PC-3 (cell line): ENCODE results near the gene FLYWCH1. TPM values are rescaled to one million over a fixed set of nuclear protein-coding genes. Genes with fewer than 3 reads are reported as not detected.

Source experiments
- ATAC-seq: fragments of 200-7000 bp; cut with Tn5 transposase; 2 replicates; pipeline ENCODE4 v1.9.1; 2020; ENCODE audit warnings: mild to moderate bottlenecking, moderate library complexity
- BruUV-seq: library from RNA; stranded (reverse); fragments of 400-500 nt; replicated peaks from 2 replicates; lab custom pipeline; 2021; lab: Mats Ljungman, UMichigan
- CTCF ChIA-PET: fragments of 300-600 bp; sonication (Branson Sonifier 250); formaldehyde crosslinking; loops from one replicate; lab custom pipeline; 2022; ENCODE audit warnings: antibody characterized with exemption; lab: Charles Lee
- POLR2A ChIA-PET: fragments of 300-600 bp; sonication (Branson Sonifier 250); formaldehyde crosslinking; loops from one replicate; lab custom pipeline; 2022; ENCODE audit warnings: antibody characterized with exemption; ENCODE audit not compliant: unreplicated experiment; lab: Charles Lee
- DNase-seq: peaks from one replicate; pipeline ENCODE4 v3.0.0-alpha.2; 2015
- H2AFZ ChIP-seq: fragments of 300-600 bp; sonication (generic); 2 replicates; pipeline ENCODE4 v1.6.0; 2016; ENCODE audit warnings: antibody characterized with exemption, low read length
- H3F3A ChIP-seq: fragments of 300-600 bp; sonication (generic); one replicate; pipeline ENCODE4 v1.6.0; 2017; ENCODE audit warnings: antibody characterized with exemption, low read length, control low read depth, mild to moderate bottlenecking; ENCODE audit not compliant: unreplicated experiment
- H3K27ac ChIP-seq: fragments of 300-600 bp; sonication (generic); 2 replicates; pipeline ENCODE4 v1.5.1; 2016; ENCODE audit warnings: mild to moderate bottlenecking, low read length
- H3K27me3 ChIP-seq: fragments of 300-600 bp; sonication (generic); 2 replicates; pipeline ENCODE4 v1.6.1; 2016; ENCODE audit warnings: low read length, mixed read lengths
- H3K36me3 ChIP-seq: fragments of 300-600 bp; sonication (generic); 2 replicates; pipeline ENCODE4 v1.6.1; 2016; ENCODE audit warnings: low read depth, mixed run types, low read length, mixed read lengths
- H3K4me1 ChIP-seq: fragments of 300-600 bp; sonication (generic); 2 replicates; pipeline ENCODE4 v1.5.1; 2016; ENCODE audit warnings: low read length; ENCODE audit not compliant: insufficient read depth
- H3K4me2 ChIP-seq: fragments of 300-600 bp; sonication (generic); 2 replicates; pipeline ENCODE4 v1.6.0; 2016; ENCODE audit warnings: low read length
- H3K4me3 ChIP-seq: fragments of 300-600 bp; sonication (generic); 2 replicates; pipeline ENCODE4 v1.5.1; 2016; ENCODE audit warnings: mild to moderate bottlenecking, low read length, mixed read lengths
- H3K79me2 ChIP-seq: fragments of 300-600 bp; sonication (generic); 2 replicates; pipeline ENCODE4 v1.6.1; 2017; ENCODE audit warnings: low read length, mixed read lengths
- H3K9ac ChIP-seq: fragments of 300-600 bp; sonication (generic); 2 replicates; pipeline ENCODE4 v1.6.0; 2016; ENCODE audit warnings: mild to moderate bottlenecking, low read length
- H3K9me2 ChIP-seq: fragments of 300-600 bp; sonication (generic); replicated peaks from 2 replicates; pipeline ENCODE4 v1.6.1; 2016; ENCODE audit warnings: mixed run types, low read length, mixed read lengths
- H3K9me3 ChIP-seq: fragments of 300-600 bp; sonication (generic); 2 replicates; pipeline ENCODE4 v1.6.1; 2016; ENCODE audit warnings: low read length, mixed read lengths
- H4K20me1 ChIP-seq: fragments of 300-600 bp; sonication (generic); 2 replicates; pipeline ENCODE4 v1.6.1; 2016; ENCODE audit warnings: low read length, mixed read lengths
- CTCF ChIP-seq: fragments of 300-600 bp; sonication (generic); conservative IDR thresholded peaks from 2 replicates; pipeline ENCODE4 v1.5.1; 2017; ENCODE audit warnings: antibody characterized with exemption, low read depth, mild to moderate bottlenecking, low read length
- EZH2 ChIP-seq: fragments of 300-600 bp; sonication (generic); IDR thresholded peaks from one replicate; pipeline ENCODE4 v1.6.1; 2017; ENCODE audit warnings: antibody characterized with exemption, mild to moderate bottlenecking, low read length; ENCODE audit not compliant: unreplicated experiment
- EZH2phosphoT487 ChIP-seq: fragments of 300-600 bp; sonication (generic); IDR thresholded peaks from 2 replicates; pipeline ENCODE4 v1.6.1; 2018; ENCODE audit warnings: mild to moderate bottlenecking, antibody characterized with exemption, low read length, borderline replicate concordance
- intact Hi-C: fragments of 100-400 bp; cut with micrococcal nuclease; formaldehyde crosslinking; loops from 2 replicates; pipeline ENCODE4 v1.9.0; 2023
- total RNA-seq: library from RNA; depleted of rRNA; stranded (reverse); fragments of >200 nt; gene quantifications from 2 replicates; pipeline ENCODE4 v1.2.3, GENCODE V29; 2014

The FLYWCH1 gene
- total RNA-seq, 1 experiment from 2014 or later: 41.4 TPM

DNA sequence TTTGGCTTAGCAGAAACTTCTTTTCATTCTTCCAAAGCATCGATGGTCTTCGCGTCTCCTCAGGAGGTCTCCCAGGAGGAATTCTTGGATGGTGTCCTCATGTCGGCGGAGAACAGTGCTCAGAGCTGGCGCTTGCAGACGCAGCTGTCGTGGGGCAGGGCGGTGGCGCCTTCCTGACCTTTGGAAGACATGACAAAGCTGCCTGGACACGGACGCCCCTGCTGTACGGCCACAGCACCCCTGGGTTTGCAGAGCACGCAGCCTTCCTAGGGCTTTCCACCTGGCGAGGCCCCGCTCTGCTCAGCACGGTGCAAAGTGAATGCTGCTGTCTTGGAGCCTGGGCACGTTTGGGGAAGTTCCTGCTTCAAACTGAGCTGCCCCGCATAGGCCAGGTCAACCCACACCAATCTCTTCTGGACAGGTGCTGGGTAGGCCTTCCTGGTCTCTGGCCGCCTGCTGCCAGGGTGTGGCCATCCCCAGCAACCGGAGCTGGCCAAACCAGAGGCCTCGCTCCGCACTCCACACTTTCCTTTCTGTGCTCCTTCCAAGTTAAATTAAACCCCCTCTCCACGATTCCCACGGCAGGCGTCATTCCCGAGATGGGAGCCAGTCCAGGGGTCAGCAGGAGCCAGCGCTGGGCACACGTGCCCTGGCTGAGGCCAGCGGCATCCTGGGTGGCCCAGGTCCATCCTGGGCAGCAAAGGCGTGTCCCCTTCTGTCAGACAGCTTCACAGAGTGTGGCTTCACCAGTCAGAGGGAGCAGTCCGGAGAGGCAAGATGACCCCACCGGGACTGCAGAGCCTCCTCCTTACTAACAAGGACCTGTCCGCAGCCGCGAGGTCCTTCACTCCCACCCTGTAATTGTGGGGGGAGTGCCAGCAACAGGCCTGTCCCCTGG is 37.3 kb downstream of the FLYWCH1 start:
- TF ChIP-seq EZH2 (no peak), EZH2phosphoT487 (no peak), CTCF (no peak)
- Histone ChIP-seq H3K27ac (no peak overlapping the region), H3K9ac (no peak overlapping the region), H3K4me3 (no peak overlapping the region), H3K9me3 (no peaks in the 10 kb centered on the region), H3K4me1 (no peaks in the 10 kb centered on the region), H4K20me1 (no peaks in the 10 kb centered on the region), H3K27me3 (no peaks in the 10 kb centered on the region), H3K79me2 (no peaks in the 10 kb centered on the region), H2AFZ (no peak overlapping the region), H3K4me2 (no peak overlapping the region), H3K9me2 (no peaks in the 10 kb centered on the region), H3F3A (no peaks in the 10 kb centered on the region), H3K36me3 (no peaks in the 10 kb centered on the region)
- POLR2A ChIA-PET: no interaction called here
- TSS peak; percentile 58 for BruUV-seq
- DNase-seq (no peak), ATAC-seq (no peak)
- CTCF ChIA-PET: no interaction called here
- intact Hi-C loops: no loop called here

- TF ChIP-seq EZH2phosphoT487: no peak
- TF ChIP-seq CTCF: no peak
- no peak for TF ChIP-seq EZH2
- BruUV-seq: no TSS peak
- ATAC-seq (no peak), DNase-seq (no peak)
- Histone ChIP-seq H3K9ac (no peak overlapping the region), H3K79me2 (no peaks in the 10 kb centered on the region), H3K4me1 (no peaks in the 10 kb centered on the region), H3K27ac (no peak overlapping the region), H3K4me3 (no peak overlapping the region), H3F3A (no peaks in the 10 kb centered on the region), H3K4me2 (no peak overlapping the region), H2AFZ (no peak overlapping the region), H3K9me2 (no peaks in the 10 kb centered on the region), H4K20me1 (no peaks in the 10 kb centered on the region), H3K9me3 (no peaks in the 10 kb centered on the region), H3K27me3 (no peaks in the 10 kb centered on the region), H3K36me3 (no peaks in the 10 kb centered on the region)
- CTCF ChIA-PET: interaction anchor here (0.6 kb wide), 1 partner anchor 15 kb away, joined by 15 read pairs; no protein-coding TSS in a partner anchor
- POLR2A ChIA-PET: no interaction called here
- intact Hi-C loops: no loop called here
Measured at GRCh38 chr16:2949705-2950352, 38.1 kb downstream of the FLYWCH1 start.
